DND-41 (cell line): ENCODE data around the gene MEA1.

Experiments used
- ATAC-seq: fragments of 200-7000 bp; cut with Tn5 transposase; 3 replicates; pipeline ENCODE4 v1.9.1; 2021; ENCODE audit warnings: low read depth; ENCODE audit not compliant: insufficient read depth
- DNase-seq: peaks from one replicate; pipeline ENCODE4 v3.0.0-alpha.2; 2020
- H2AFZ ChIP-seq: 2 replicates; pipeline ENCODE4 v1.6.0; 2012; ENCODE audit warnings: low read depth, low read length
- H3K27ac ChIP-seq: 2 replicates; pipeline ENCODE4 v1.5.1; 2012; ENCODE audit warnings: low read length, inconsistent platforms
- H3K27me3 ChIP-seq: fragments of 200-600 bp; sonication (generic); 2 replicates; pipeline ENCODE4 v1.6.0; 2012; ENCODE audit warnings: low read length, mild to moderate bottlenecking, inconsistent platforms; ENCODE audit not compliant: insufficient read depth, poor library complexity
- H3K36me3 ChIP-seq: 2 replicates; pipeline ENCODE4 v1.5.1; 2012; ENCODE audit warnings: low read length, inconsistent platforms; ENCODE audit not compliant: insufficient read depth
- H3K4me1 ChIP-seq: 2 replicates; pipeline ENCODE4 v1.5.1; 2012; ENCODE audit warnings: mild to moderate bottlenecking, low read length; ENCODE audit not compliant: insufficient read depth
- H3K4me2 ChIP-seq: 2 replicates; pipeline ENCODE4 v1.6.0; 2012; ENCODE audit warnings: mild to moderate bottlenecking, moderate library complexity, low read length, inconsistent platforms; ENCODE audit not compliant: insufficient read depth
- H3K4me3 ChIP-seq, 2 experiments: fragments of 200-600 bp in 1 of 2; shearing (Covaris generic) in 1 of 2; 2 replicates each; pipeline ENCODE4 v1.5.1; 2012 to 2016; ENCODE audit warnings: inconsistent platforms in 2 of 2, low read length in 2 of 2, mild to moderate bottlenecking in 2 of 2, low read depth in 1 of 2, moderate library complexity in 1 of 2
- H3K79me2 ChIP-seq: 2 replicates; pipeline ENCODE4 v1.6.0; 2012; ENCODE audit warnings: low read length, inconsistent platforms; ENCODE audit not compliant: insufficient read depth
- H3K9ac ChIP-seq: 2 replicates; pipeline ENCODE4 v1.6.0; 2012; ENCODE audit warnings: low read depth, mild to moderate bottlenecking, inconsistent platforms, low read length, moderate library complexity
- H3K9me3 ChIP-seq: 2 replicates; pipeline ENCODE4 v1.5.1; 2012; ENCODE audit warnings: low read length, moderate library complexity, mild to moderate bottlenecking, inconsistent platforms; ENCODE audit not compliant: insufficient read depth, severe bottlenecking
- H4K20me1 ChIP-seq: 2 replicates; pipeline ENCODE4 v1.6.0; 2012; ENCODE audit warnings: low read length; ENCODE audit not compliant: insufficient read depth
- CTCF ChIP-seq: IDR thresholded peaks from 2 replicates; pipeline ENCODE4 v1.5.1; 2012; ENCODE audit warnings: borderline replicate concordance, low read length, moderate library complexity, mild to moderate bottlenecking; ENCODE audit not compliant: poor library complexity, severe bottlenecking; ENCODE audit errors: extremely low read depth
- EZH2 ChIP-seq: IDR thresholded peaks from 3 replicates; pipeline ENCODE4 v1.6.1; 2012; ENCODE audit warnings: borderline replicate concordance, low read depth, mild to moderate bottlenecking, moderate library complexity, low read length, inconsistent platforms; ENCODE audit not compliant: severe bottlenecking

Gene MEA1

DNA sequence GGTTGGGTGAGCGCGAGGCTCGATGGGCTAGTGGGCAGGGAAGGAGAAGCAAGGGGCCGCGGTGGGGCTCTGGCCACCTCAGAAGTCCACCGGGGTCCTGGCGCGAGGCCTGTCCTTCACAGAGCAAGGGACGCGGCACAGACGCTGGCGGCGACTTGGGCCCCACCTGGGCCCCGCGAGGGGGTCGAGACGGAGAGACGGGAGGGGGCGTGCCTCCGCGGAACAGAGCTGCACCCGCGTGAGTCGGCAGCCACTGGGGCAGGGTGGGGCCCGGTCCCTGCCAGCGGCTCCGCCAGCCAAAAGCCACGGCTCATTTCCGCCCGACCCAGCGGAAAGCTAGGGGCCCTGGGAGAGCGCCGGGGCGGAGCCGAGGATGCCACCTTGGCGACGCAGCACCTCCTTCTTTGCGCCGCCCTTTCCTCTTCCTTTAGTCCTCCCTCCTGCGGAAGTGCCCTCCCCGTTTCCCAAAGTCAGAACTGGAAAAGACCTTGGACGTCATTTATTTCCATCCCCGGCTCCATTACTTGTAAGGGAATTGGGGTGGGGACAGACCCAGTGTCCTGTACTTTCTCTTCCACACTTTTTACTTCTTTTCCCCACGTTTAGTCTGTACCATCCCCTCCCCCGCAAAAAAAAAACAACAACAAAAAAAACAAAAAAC is 39.9 kb upstream of the MEA1 start, which contains the start of gene CUL7:
Gene CUL7, minus strand, starts transcription at position 307 of the 661 bp plus-strand sequence. CDS start 1,063 bp downstream, outside the sequence.
- Histone ChIP-seq H3K9ac (peak within 1 kb of the TSS; percentile 88), H3K36me3 (peaks cover 36% of the 10 kb centered on the region), H3K27me3 (no peaks in the 10 kb centered on the region), H3K9me3 (no peaks in the 10 kb centered on the region), H4K20me1 (0 out of 2 replicates have a peak, but pooled peaks cover 2% of the 10 kb centered on the region), H3K27ac (peak within 1 kb of the TSS; percentile 84), H3K4me2 (peak within 1 kb of the TSS; percentile 95), H3K4me3 (peak within 1 kb of the TSS; percentile 56 to 85; a peak in 3 of 4 replicates), H3K79me2 (peaks cover 31% of the 10 kb centered on the region), H3K4me1 (peaks cover 49% of the 10 kb centered on the region), H2AFZ (peak within 1 kb of the TSS; percentile 90)
- peak; percentile 96 for DNase-seq
- peak; percentile 99 for ATAC-seq
- no peak for TF ChIP-seq CTCF
- TF ChIP-seq EZH2, result no peak

GRCh38 chr6:43052842-43053544 is 39.2 kb upstream of the MEA1 start:
- Histone ChIP-seq H3K4me3 (peak overlapping the region; percentile 56 to 85; a peak in 3 of 4 replicates), H3K4me1 (peaks cover 43% of the 10 kb centered on the region), H3K36me3 (peaks cover 36% of the 10 kb centered on the region), H3K27ac (peak overlapping the region; percentile 84), H4K20me1 (no peaks in the 10 kb centered on the region), H2AFZ (peak overlapping the region; percentile 90), H3K79me2 (peaks cover 24% of the 10 kb centered on the region), H3K9ac (peak overlapping the region; percentile 88), H3K27me3 (no peaks in the 10 kb centered on the region), H3K4me2 (peak overlapping the region; percentile 95), H3K9me3 (no peaks in the 10 kb centered on the region)
- peak; percentile 35 for ATAC-seq
- TF ChIP-seq CTCF, result no peak
- no peak for TF ChIP-seq EZH2
- peak; percentile 37 for DNase-seq

- H3K9ac ChIP-seq, result peak overlapping the region; percentile 88
- peak overlapping the region; percentile 84 for H3K27ac ChIP-seq
Observed at GRCh38 chr6:43052225-43052841, 38.6 kb upstream of the MEA1 start.

More at GRCh38 chr6:43052225-43052841, 38.6 kb upstream of the MEA1 start:
- H3K36me3 ChIP-seq, result peaks cover 32% of the 10 kb centered on the region
- peak overlapping the region; percentile 95 for H3K4me2 ChIP-seq
- TF ChIP-seq EZH2 (no peak), CTCF (no peak)
- no peak for DNase-seq
- H3K9me3 ChIP-seq, result no peaks in the 10 kb centered on the region
- H4K20me1 ChIP-seq, result no peaks in the 10 kb centered on the region
- H3K27me3 ChIP-seq, result no peaks in the 10 kb centered on the region
- H3K4me3 ChIP-seq, result peak overlapping the region in 1 of 2 experiments; percentile 85; a peak in 2 of 4 replicates
- peaks cover 37% of the 10 kb centered on the region for H3K4me1 ChIP-seq
- no peak overlapping the region for H2AFZ ChIP-seq
- peaks cover 19% of the 10 kb centered on the region for H3K79me2 ChIP-seq
- ATAC-seq, result no peak
